ENCODE data around the gene ZBED1. TPM values are rescaled to one million over a fixed set of nuclear protein-coding genes. Genes with fewer than 3 reads are reported as not detected.

Gene ZBED1
- total RNA-seq, 1 experiment from 2014 or later = 14.2 TPM

- Histone ChIP-seq H3K4me1 (ENCODE audit: insufficient read depth, low read length) (no peaks in the 10 kb centered on the region), H3K27me3 (ENCODE audit: low read length) (no peaks in the 10 kb centered on the region), H3K9me2 (replicated peaks; ENCODE audit: low read length) (no peaks in the 10 kb centered on the region), H4K20me1 (ENCODE audit: low read length) (no peaks in the 10 kb centered on the region), H3K27ac (ENCODE audit: low read length) (no peak overlapping the region), H3K9ac (ENCODE audit: low read length) (no peak overlapping the region), H3F3A (ENCODE audit: low read length, unreplicated experiment) (no peaks in the 10 kb centered on the region), H3K79me2 (ENCODE audit: low read length) (no peaks in the 10 kb centered on the region), H3K36me3 (ENCODE audit: low read depth, low read length) (no peaks in the 10 kb centered on the region), H3K4me3 (ENCODE audit: low read length) (no peak overlapping the region), H3K4me2 (ENCODE audit: low read length) (no peak overlapping the region), H3K9me3 (ENCODE audit: low read length) (no peaks in the 10 kb centered on the region), H2AFZ (ENCODE audit: low read length) (no peak overlapping the region)
- BruUV-seq (replicated peaks) = no TSS peak
- ChIA-PET POLR2A (ENCODE audit: unreplicated experiment) (no interaction called here), CTCF (no interaction called here)
- TF ChIP-seq EZH2phosphoT487 (IDR thresholded peaks at IDR 0.05; ENCODE audit: borderline replicate concordance, low read length) (no peak), EZH2 (IDR thresholded peaks at IDR 0.05; ENCODE audit: low read length, unreplicated experiment) (no peak)
- TF ChIP-seq, protein P1, sequence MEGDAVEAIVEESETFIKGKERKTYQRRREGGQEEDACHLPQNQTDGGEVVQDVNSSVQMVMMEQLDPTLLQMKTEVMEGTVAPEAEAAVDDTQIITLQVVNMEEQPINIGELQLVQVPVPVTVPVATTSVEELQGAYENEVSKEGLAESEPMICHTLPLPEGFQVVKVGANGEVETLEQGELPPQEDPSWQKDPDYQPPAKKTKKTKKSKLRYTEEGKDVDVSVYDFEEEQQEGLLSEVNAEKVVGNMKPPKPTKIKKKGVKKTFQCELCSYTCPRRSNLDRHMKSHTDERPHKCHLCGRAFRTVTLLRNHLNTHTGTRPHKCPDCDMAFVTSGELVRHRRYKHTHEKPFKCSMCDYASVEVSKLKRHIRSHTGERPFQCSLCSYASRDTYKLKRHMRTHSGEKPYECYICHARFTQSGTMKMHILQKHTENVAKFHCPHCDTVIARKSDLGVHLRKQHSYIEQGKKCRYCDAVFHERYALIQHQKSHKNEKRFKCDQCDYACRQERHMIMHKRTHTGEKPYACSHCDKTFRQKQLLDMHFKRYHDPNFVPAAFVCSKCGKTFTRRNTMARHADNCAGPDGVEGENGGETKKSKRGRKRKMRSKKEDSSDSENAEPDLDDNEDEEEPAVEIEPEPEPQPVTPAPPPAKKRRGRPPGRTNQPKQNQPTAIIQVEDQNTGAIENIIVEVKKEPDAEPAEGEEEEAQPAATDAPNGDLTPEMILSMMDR (conservative IDR thresholded peaks at IDR 0.05; ENCODE audit: low read depth, low read length) = no peak
- intact Hi-C loops (cut with micrococcal nuclease) = no loop called here
- ATAC-seq (no peak), DNase-seq (no peak)
Measured at GRCh38 chrX:2441466-2441865, 59.3 kb downstream of the ZBED1 start.

DNA sequence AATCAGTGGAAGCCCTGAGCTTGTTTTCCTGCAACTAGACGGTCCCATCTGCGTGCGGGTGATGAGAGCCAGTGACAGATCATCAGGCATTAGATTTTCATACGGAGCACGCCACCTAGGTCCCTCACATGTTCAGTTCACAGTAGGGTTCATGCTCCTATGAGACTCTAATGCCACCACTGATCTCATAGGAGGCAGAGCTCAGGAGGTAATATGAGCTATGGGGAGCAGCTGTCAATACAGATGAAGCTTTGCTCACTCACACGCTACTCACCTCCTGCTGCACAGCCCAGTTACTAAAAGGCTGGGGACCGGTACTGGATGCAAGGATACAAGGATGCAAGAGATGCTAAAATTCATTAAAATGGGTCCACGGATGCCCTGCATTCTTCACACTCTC lies 61.2 kb downstream of the ZBED1 start:
- H3K27me3 ChIP-seq (ENCODE audit: low read length) = no peaks in the 10 kb centered on the region
- H3K79me2 ChIP-seq (ENCODE audit: low read length) = no peaks in the 10 kb centered on the region
- no peaks in the 10 kb centered on the region for H3K4me1 ChIP-seq (ENCODE audit: insufficient read depth, low read length)
- DNase-seq (no peak), ATAC-seq (no peak)
- no peaks in the 10 kb centered on the region for H3K9me2 ChIP-seq (replicated peaks; ENCODE audit: low read length)
- ChIA-PET POLR2A (ENCODE audit: unreplicated experiment) (no interaction called here), CTCF (no interaction called here)
- H3K36me3 ChIP-seq (ENCODE audit: low read depth, low read length) = no peaks in the 10 kb centered on the region
- H3K4me2 ChIP-seq (ENCODE audit: low read length) = no peak overlapping the region
- no peaks in the 10 kb centered on the region for H4K20me1 ChIP-seq (ENCODE audit: low read length)
- no peak overlapping the region for H3K9ac ChIP-seq (ENCODE audit: low read length)
- intact Hi-C loops (cut with micrococcal nuclease) = no loop called here
- no peak overlapping the region for H2AFZ ChIP-seq (ENCODE audit: low read length)
- BruUV-seq (replicated peaks) = no TSS peak
- no peaks in the 10 kb centered on the region for H3K9me3 ChIP-seq (ENCODE audit: low read length)
- no peak overlapping the region for H3K4me3 ChIP-seq (ENCODE audit: low read length)
- H3K27ac ChIP-seq (ENCODE audit: low read length) = no peak overlapping the region
- TF ChIP-seq EZH2 (IDR thresholded peaks at IDR 0.05; ENCODE audit: low read length, unreplicated experiment) (no peak), EZH2phosphoT487 (IDR thresholded peaks at IDR 0.05; ENCODE audit: borderline replicate concordance, low read length) (no peak)
- TF ChIP-seq, protein P1 (conservative IDR thresholded peaks at IDR 0.05; ENCODE audit: low read depth, low read length) = no peak
- no peaks in the 10 kb centered on the region for H3F3A ChIP-seq (ENCODE audit: low read length, unreplicated experiment)

Other genes with a start within 250 kb of the ZBED1 start
- gene DHRSX, start within 50 bp of the ZBED1 start, total RNA-seq (2014; rRNA removed) = 11.5 and 13.8 TPM in 2 replicates
- gene CD99, start 190.3 kb upstream of the ZBED1 start, total RNA-seq (2014; rRNA removed) = 202 and 325 TPM in 2 replicates